Osteoblast (primary cell): ENCODE data around the gene SCYGR1. TPM values are rescaled to one million over a fixed set of nuclear protein-coding genes. Genes with fewer than 3 reads are reported as not detected.
A peak's percentile ranks its signal among the peaks of the same experiment; 100 is the strongest.

ENCODE experiments used
- DNase-seq: peaks from one replicate; pipeline ENCODE4 v3.0.0; 2011; ENCODE audit warnings: low spot score, mixed read lengths; ENCODE audit not compliant: insufficient read length; ENCODE audit errors: missing footprints
- H2AFZ ChIP-seq: 2 replicates; pipeline ENCODE4 v1.6.0; 2011; ENCODE audit warnings: mild to moderate bottlenecking, low read length
- H3K27ac ChIP-seq: 2 replicates; pipeline ENCODE4 v1.5.1; 2011; ENCODE audit warnings: mild to moderate bottlenecking, low read depth, low read length, moderate library complexity
- H3K27me3 ChIP-seq: 2 replicates; pipeline ENCODE4 v1.6.0; 2012; ENCODE audit warnings: mild to moderate bottlenecking, control low read depth, inconsistent platforms, low read length, moderate library complexity; ENCODE audit not compliant: insufficient read depth
- H3K36me3 ChIP-seq: 2 replicates; pipeline ENCODE4 v1.5.1; 2011; ENCODE audit warnings: mild to moderate bottlenecking, low read length, control low read depth, moderate library complexity; ENCODE audit not compliant: insufficient read depth
- H3K4me1 ChIP-seq: 2 replicates; pipeline ENCODE4 v1.5.1; 2011; ENCODE audit warnings: mild to moderate bottlenecking, low read length, control low read depth, moderate library complexity; ENCODE audit not compliant: insufficient read depth
- H3K4me2 ChIP-seq: 2 replicates; pipeline ENCODE4 v1.6.0; 2011; ENCODE audit warnings: mild to moderate bottlenecking, low read length; ENCODE audit not compliant: insufficient read depth
- H3K4me3 ChIP-seq: fragments of 200-600 bp; sonication (generic); 3 replicates; pipeline ENCODE4 v1.5.1; 2012; ENCODE audit warnings: mild to moderate bottlenecking, low read length, inconsistent platforms; ENCODE audit not compliant: insufficient read depth
- H3K79me2 ChIP-seq: 2 replicates; pipeline ENCODE4 v1.6.0; 2012; ENCODE audit warnings: mild to moderate bottlenecking, low read length, control low read depth, inconsistent platforms; ENCODE audit not compliant: insufficient read depth
- H3K9me3 ChIP-seq: 2 replicates; pipeline ENCODE4 v1.5.1; 2011; ENCODE audit warnings: low read depth, low read length, control low read depth
- H4K20me1 ChIP-seq: 2 replicates; pipeline ENCODE4 v1.6.0; 2012; ENCODE audit warnings: mild to moderate bottlenecking, low read length, control low read depth; ENCODE audit not compliant: insufficient read depth
- total RNA-seq: library from RNA; depleted of rRNA; stranded (reverse); fragments of >200 nt; gene quantifications from 2 replicates; pipeline ENCODE4 v1.2.3, GENCODE V29; 2012
- TF ChIP-seq, protein P1 (sequence below): IDR thresholded peaks from 2 replicates; pipeline ENCODE4 v1.5.1; 2011; ENCODE audit warnings: mild to moderate bottlenecking, low read depth, low read length, moderate library complexity; ENCODE audit errors: extremely low read depth

Gene SCYGR1
- total RNA-seq, 1 donor: not detected

DNA sequence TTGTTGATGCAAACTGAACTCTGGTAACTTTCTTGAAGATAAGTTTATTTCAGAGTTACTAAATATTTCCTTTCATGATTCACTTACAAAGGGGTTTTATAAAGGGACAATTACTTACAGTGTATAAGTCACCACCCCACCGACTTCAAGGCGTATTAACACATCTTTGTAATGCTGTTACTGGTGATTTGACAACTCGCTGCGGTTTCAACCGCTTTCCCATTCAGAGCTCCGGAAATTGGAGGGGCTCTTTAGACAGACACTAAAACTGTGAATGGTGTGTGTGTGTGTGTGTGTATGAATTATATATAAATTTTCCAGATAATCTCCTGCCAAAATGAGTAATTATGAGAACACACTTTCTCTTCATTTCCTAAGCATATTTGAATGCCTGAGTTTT, 13.6 kb downstream of the SCYGR1 start:
- H3K36me3 ChIP-seq: no peaks in the 10 kb centered on the region
- TF ChIP-seq, protein P1, sequence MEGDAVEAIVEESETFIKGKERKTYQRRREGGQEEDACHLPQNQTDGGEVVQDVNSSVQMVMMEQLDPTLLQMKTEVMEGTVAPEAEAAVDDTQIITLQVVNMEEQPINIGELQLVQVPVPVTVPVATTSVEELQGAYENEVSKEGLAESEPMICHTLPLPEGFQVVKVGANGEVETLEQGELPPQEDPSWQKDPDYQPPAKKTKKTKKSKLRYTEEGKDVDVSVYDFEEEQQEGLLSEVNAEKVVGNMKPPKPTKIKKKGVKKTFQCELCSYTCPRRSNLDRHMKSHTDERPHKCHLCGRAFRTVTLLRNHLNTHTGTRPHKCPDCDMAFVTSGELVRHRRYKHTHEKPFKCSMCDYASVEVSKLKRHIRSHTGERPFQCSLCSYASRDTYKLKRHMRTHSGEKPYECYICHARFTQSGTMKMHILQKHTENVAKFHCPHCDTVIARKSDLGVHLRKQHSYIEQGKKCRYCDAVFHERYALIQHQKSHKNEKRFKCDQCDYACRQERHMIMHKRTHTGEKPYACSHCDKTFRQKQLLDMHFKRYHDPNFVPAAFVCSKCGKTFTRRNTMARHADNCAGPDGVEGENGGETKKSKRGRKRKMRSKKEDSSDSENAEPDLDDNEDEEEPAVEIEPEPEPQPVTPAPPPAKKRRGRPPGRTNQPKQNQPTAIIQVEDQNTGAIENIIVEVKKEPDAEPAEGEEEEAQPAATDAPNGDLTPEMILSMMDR: no peak
- peak; percentile 18 for DNase-seq
- peak overlapping the region; percentile 45 for H3K4me2 ChIP-seq
- H3K27me3 ChIP-seq: no peaks in the 10 kb centered on the region
- no peak overlapping the region for H2AFZ ChIP-seq
- H4K20me1 ChIP-seq: no peaks in the 10 kb centered on the region
- H3K79me2 ChIP-seq: no peaks in the 10 kb centered on the region
- peaks cover 72% of the 10 kb centered on the region for H3K4me1 ChIP-seq
- no peaks in the 10 kb centered on the region for H3K9me3 ChIP-seq
- H3K27ac ChIP-seq: peak overlapping the region; percentile 66
- H3K4me3 ChIP-seq: no peak overlapping the region

DNA sequence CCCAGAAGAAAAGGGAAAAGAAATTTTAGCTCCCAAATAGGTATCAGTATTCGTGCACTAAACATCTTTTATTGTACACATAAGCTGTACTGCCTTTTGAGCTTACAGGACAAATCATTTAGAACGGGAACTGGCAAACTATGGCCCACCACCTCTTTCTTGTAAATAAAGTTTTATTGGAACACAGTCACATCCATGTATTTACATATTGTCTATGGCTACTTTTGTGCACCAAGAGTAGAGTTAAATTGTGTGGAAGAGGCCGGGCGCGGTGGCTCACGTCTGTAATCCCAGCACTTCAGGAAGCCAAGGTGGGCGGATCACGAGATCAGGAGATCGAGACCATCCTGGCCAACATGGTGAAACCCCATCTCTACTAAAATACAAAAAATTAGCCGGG, 14.4 kb downstream of the SCYGR1 start:
- Histone ChIP-seq H3K4me1 (peaks cover 72% of the 10 kb centered on the region), H2AFZ (no peak overlapping the region), H3K4me2 (no peak overlapping the region), H3K4me3 (no peak overlapping the region), H3K36me3 (no peaks in the 10 kb centered on the region), H4K20me1 (no peaks in the 10 kb centered on the region), H3K79me2 (no peaks in the 10 kb centered on the region), H3K27ac (peak overlapping the region; percentile 66), H3K9me3 (no peaks in the 10 kb centered on the region), H3K27me3 (no peaks in the 10 kb centered on the region)
- TF ChIP-seq, protein P1: no peak
- DNase-seq: no peak

DNA sequence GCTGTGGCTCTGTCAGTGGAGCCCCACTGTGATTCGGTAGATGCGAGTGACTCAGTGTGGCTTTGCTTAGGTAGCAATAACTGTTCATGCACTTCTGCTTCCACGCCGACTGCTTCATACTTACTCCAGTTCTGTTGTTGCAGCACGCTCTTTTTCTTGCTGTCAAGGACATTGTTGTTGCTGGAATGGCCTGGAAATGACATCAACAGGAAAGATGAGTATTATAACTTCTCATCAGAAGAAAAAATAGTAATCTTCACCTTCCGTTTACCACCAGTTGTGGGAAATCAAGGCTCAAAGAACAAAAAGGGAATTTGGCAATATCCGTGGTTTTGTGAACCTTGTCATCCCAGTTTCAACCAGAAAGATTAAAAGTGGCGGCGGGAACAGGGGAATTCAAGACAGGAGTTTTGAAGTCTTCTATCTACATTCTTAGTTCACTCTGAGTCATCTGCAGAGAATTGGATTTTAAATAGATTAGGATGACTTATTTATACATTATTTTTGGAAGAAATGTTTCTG, 16.9 kb downstream of the SCYGR1 start:
- peak overlapping the region; percentile 67 for H3K4me2 ChIP-seq
- no peaks in the 10 kb centered on the region for H3K9me3 ChIP-seq
- no peaks in the 10 kb centered on the region for H3K79me2 ChIP-seq
- DNase-seq: no peak
- H3K27ac ChIP-seq: peak overlapping the region; percentile 88
- H2AFZ ChIP-seq: no peak overlapping the region
- H3K27me3 ChIP-seq: no peaks in the 10 kb centered on the region
- H3K4me3 ChIP-seq: no peak overlapping the region
- H3K4me1 ChIP-seq: peaks cover 63% of the 10 kb centered on the region
- H3K36me3 ChIP-seq: no peaks in the 10 kb centered on the region
- TF ChIP-seq, protein P1: no peak
- no peaks in the 10 kb centered on the region for H4K20me1 ChIP-seq

DNA sequence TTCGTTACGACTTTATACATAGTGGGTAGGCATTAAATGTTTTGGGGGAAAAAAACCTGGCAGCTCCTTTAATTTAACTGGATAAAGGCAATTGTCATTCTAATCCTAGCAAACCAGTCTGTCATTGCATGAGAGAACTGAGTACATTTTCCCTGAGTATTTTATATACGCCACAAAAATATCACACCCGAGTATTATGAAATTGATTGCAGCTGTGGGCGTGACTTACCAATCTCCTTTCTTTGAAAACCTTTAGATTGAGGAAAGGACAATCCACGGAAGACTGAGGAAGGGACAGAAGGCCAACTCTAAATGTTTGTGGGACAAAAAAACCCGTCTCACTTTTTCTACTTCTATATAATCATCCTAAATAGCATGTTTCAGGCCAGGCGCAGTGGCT, 17.7 kb downstream of the SCYGR1 start:
- Histone ChIP-seq H3K36me3 (no peaks in the 10 kb centered on the region), H3K4me1 (peaks cover 66% of the 10 kb centered on the region), H2AFZ (no peak overlapping the region), H3K27me3 (no peaks in the 10 kb centered on the region), H3K79me2 (no peaks in the 10 kb centered on the region), H3K4me2 (peak overlapping the region; percentile 67), H3K4me3 (no peak overlapping the region), H3K27ac (peak overlapping the region; percentile 88), H4K20me1 (no peaks in the 10 kb centered on the region), H3K9me3 (no peaks in the 10 kb centered on the region)
- TF ChIP-seq, protein P1: no peak
- no peak for DNase-seq
